Ascending aorta (tissue), 2 donors: ENCODE results near the gene FBXL14. TPM values are rescaled to one million over a fixed set of nuclear protein-coding genes. Genes with fewer than 3 reads are reported as not detected.

ENCODE experiments used
- DNase-seq, 2 donors: peaks; one replicate each; pipeline ENCODE4 v3.0.0-alpha.2; 2019; ENCODE audit warnings: low spot score in 2 of 2
- H3K27ac ChIP-seq, 2 donors: fragments of 200-600 bp; sonication (generic); one replicate each; pipeline ENCODE4 v1.5.1; 2016 to 2017; ENCODE audit warnings: mild to moderate bottlenecking in 1 of 2
- H3K27me3 ChIP-seq: fragments of 200-600 bp; sonication (generic); one replicate; pipeline ENCODE4 v1.5.1; 2017
- H3K36me3 ChIP-seq, 2 donors: fragments of 200-600 bp; sonication (generic); one replicate each; pipeline ENCODE4 v1.5.1; 2016
- H3K4me1 ChIP-seq, 2 donors: fragments of 200-600 bp; sonication (generic); one replicate each; pipeline ENCODE4 v1.5.1; 2016 to 2017; ENCODE audit warnings: mild to moderate bottlenecking in 1 of 2
- H3K4me3 ChIP-seq, 2 donors: fragments of 200-600 bp; sonication (generic); one replicate each; pipeline ENCODE4 v1.5.1; 2016 to 2017; ENCODE audit warnings: mild to moderate bottlenecking in 1 of 2
- H3K9me3 ChIP-seq, 2 donors: fragments of 200-600 bp; sonication (generic); one replicate each; pipeline ENCODE4 v1.5.1; 2016
- intact Hi-C: fragments of 100-400 bp; cut with DNase I; formaldehyde crosslinking; loops from one replicate; pipeline ENCODE4 v1.15.1; 2023
- total RNA-seq: library from RNA; depleted of rRNA; stranded (reverse); fragments of >200 nt; gene quantifications from one replicate; pipeline ENCODE4 v1.1.0, GENCODE V29; 2016
- TF ChIP-seq, protein P1 (sequence below), 3 experiments: fragments of 200-600 bp in 2 of 3; fragments of 450-650 bp in 1 of 3; sonication (generic) in 2 of 3; IDR thresholded peaks; one replicate each; pipeline ENCODE4 v1.5.1; 2016 to 2019; ENCODE audit warnings: antibody characterized with exemption in 3 of 3, mild to moderate bottlenecking in 1 of 3, moderate library complexity in 1 of 3

The FBXL14 gene
- total RNA-seq, 1 donor from 2014 or later = 14.7 TPM

GRCh38 chr12:1608713-1609119 is 14.3 kb upstream of the FBXL14 start:
- H3K9me3 ChIP-seq = no peaks in the 10 kb centered on the region
- no peaks in the 10 kb centered on the region for H3K36me3 ChIP-seq
- H3K4me3 ChIP-seq = no peak overlapping the region
- TF ChIP-seq, protein P1, sequence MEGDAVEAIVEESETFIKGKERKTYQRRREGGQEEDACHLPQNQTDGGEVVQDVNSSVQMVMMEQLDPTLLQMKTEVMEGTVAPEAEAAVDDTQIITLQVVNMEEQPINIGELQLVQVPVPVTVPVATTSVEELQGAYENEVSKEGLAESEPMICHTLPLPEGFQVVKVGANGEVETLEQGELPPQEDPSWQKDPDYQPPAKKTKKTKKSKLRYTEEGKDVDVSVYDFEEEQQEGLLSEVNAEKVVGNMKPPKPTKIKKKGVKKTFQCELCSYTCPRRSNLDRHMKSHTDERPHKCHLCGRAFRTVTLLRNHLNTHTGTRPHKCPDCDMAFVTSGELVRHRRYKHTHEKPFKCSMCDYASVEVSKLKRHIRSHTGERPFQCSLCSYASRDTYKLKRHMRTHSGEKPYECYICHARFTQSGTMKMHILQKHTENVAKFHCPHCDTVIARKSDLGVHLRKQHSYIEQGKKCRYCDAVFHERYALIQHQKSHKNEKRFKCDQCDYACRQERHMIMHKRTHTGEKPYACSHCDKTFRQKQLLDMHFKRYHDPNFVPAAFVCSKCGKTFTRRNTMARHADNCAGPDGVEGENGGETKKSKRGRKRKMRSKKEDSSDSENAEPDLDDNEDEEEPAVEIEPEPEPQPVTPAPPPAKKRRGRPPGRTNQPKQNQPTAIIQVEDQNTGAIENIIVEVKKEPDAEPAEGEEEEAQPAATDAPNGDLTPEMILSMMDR (IDR thresholded peaks at IDR 0.05) = no peak
- no peak overlapping the region for H3K27ac ChIP-seq
- no peak for DNase-seq
- intact Hi-C loops = no loop called here
- H3K27me3 ChIP-seq = no peaks in the 10 kb centered on the region
- peaks cover 7 to 13% of the 10 kb centered on the region in 2 donors for H3K4me1 ChIP-seq

- H3K27ac ChIP-seq = no peak overlapping the region
- H3K27me3 ChIP-seq = no peaks in the 10 kb centered on the region
- no peaks in the 10 kb centered on the region for H3K36me3 ChIP-seq
- DNase-seq = no peak
- TF ChIP-seq, protein P1 (IDR thresholded peaks at IDR 0.05) = no peak
- H3K4me3 ChIP-seq = no peak overlapping the region
- no peaks in the 10 kb centered on the region for H3K9me3 ChIP-seq
- H3K4me1 ChIP-seq = peaks cover 7 to 13% of the 10 kb centered on the region in 2 donors
- intact Hi-C loops = no loop called here
Measured at GRCh38 chr12:1607940-1608712, 13.7 kb upstream of the FBXL14 start.

DNA sequence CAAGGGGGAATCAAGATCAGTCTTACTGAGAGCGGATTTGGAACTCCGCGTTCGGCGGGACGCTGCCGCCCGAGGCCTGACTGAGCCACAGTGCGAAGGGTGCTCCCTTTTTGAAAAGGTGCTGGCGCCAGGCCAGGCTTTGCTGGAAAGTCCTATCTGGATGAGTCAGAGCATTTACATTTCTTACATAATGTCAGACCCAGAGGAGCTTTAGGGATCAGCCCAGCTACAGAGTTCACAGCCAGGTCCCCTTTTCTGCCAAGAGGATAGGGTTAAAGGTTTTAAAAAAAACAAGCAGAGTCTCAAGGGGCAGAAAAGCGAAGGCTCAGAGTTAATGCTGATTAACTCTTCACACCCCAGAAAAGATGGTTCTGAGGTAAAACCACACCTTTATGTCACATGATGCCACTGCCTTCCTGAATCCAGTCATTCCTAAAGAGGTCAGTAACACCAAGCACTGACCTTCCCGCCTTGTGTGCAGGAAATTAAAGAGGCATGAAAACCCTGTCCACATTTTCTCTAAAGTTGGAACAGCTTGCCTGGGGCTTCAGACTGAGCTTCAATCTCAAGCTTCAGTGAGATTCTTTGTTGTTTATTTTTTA is 11.7 kb upstream of the FBXL14 start:
- peak; percentile 68 to 95 for DNase-seq
- Histone ChIP-seq H3K27ac (peak overlapping the region; percentile 66 to 81), H3K36me3 (no peaks in the 10 kb centered on the region), H3K27me3 (no peaks in the 10 kb centered on the region), H3K4me1 (peaks cover 7 to 10% of the 10 kb centered on the region in 2 donors), H3K9me3 (no peaks in the 10 kb centered on the region), H3K4me3 (peak overlapping the region; percentile 35 to 60)
- TF ChIP-seq, protein P1 (IDR thresholded peaks at IDR 0.05) = no peak
- intact Hi-C loops = no loop called here

GRCh38 chr12:1605129-1606020 is 11.0 kb upstream of the FBXL14 start:
- peak; percentile 32 to 83 for DNase-seq
- peak overlapping the region; percentile 66 to 81 for H3K27ac ChIP-seq
- H3K27me3 ChIP-seq = no peaks in the 10 kb centered on the region

DNA sequence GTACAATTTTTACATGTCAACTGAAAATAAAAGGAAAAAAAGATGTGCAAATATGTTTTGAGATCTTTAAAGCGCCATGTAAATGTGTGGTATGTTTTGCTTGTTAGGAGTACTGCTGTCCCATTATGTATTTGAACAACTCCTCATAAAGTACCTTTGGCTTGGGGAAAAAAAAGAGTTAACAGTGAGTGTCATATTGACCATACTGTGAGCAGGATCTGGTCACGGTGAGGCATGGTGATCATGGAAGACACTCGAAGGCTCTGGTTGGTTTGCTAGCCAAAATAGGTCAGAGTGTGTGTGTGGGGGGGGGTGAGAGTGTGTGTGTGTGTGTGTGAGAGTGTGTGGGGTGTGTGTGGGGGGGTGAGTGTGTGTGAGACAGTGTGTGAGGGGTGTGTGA is 10.1 kb upstream of the FBXL14 start:
- H3K9me3 ChIP-seq = no peaks in the 10 kb centered on the region
- no peak overlapping the region for H3K27ac ChIP-seq
- H3K27me3 ChIP-seq = no peaks in the 10 kb centered on the region
- no peak overlapping the region for H3K4me3 ChIP-seq
- TF ChIP-seq, protein P1 (IDR thresholded peaks at IDR 0.05) = no peak
- DNase-seq = no peak
- no peaks in the 10 kb centered on the region for H3K36me3 ChIP-seq
- intact Hi-C loops = no loop called here
- peaks cover 7 to 10% of the 10 kb centered on the region in 2 donors for H3K4me1 ChIP-seq

More at GRCh38 chr12:1605129-1606020, 11.0 kb upstream of the FBXL14 start:
- H3K36me3 ChIP-seq = no peaks in the 10 kb centered on the region
- peak overlapping the region; percentile 35 to 60 for H3K4me3 ChIP-seq
- TF ChIP-seq, protein P1 (IDR thresholded peaks at IDR 0.05) = peak; percentile 74 to 81 (median 81)
- intact Hi-C loops = loop anchor here (1.0 kb wide), 1 partner anchor 487 kb away; no protein-coding TSS in a partner anchor
- H3K9me3 ChIP-seq = no peaks in the 10 kb centered on the region
- H3K4me1 ChIP-seq = peaks cover 7 to 10% of the 10 kb centered on the region in 2 donors
